ENCODE results near the gene ZSCAN31. TPM values are rescaled to one million over a fixed set of nuclear protein-coding genes. Genes with fewer than 3 reads are reported as not detected.
"Not testable (repeated sequence)": the region's sequence is repeated elsewhere in the genome, so short reads cannot be mapped to it uniquely, and the experiment has no call there.

Gene ZSCAN31
- polyA plus RNA-seq, 1 donor: 6.9 TPM

GRCh38 chr6:28353356-28353755 is 17.4 kb upstream of the ZSCAN31 start:
- no peak for DNase-seq

GRCh38 chr6:28351493-28351925 is 15.6 kb upstream of the ZSCAN31 start:
- DNase-seq: no peak

GRCh38 chr6:28351087-28351486 is 15.1 kb upstream of the ZSCAN31 start:
- no peak for DNase-seq

- DNase-seq: peak; percentile 81
These were observed 14.2 kb upstream of the ZSCAN31 start, which contains the start of gene ZKSCAN3 for GRCh38 chr6:28349892-28350737. TSS of gene ZKSCAN3 (plus strand) at chr6:28349947. CDS start at chr6:28359587, 9,640 bp downstream.

- DNase-seq: no peak
These were observed 13.5 kb upstream of the ZSCAN31 start for GRCh38 chr6:28349344-28349891.

- no peak for DNase-seq
These were observed 11.2 kb upstream of the ZSCAN31 start for GRCh38 chr6:28347119-28347518.

GRCh38 chr6:28345201-28345600 is 9.3 kb upstream of the ZSCAN31 start:
- no peak for DNase-seq

GRCh38 chr6:28343898-28344677 is 8.1 kb upstream of the ZSCAN31 start:
- DNase-seq: no peak

GRCh38 chr6:28340310-28341095 is 4.6 kb upstream of the ZSCAN31 start:
- no peak for DNase-seq

GRCh38 chr6:28337121-28337520 is 1.2 kb upstream of the ZSCAN31 start:
- no peak for DNase-seq

- DNase-seq: peak; percentile 79
These were observed 554 bp upstream of the ZSCAN31 start for GRCh38 chr6:28336284-28337120.

- DNase-seq: no peak
These were observed 846 bp downstream of the ZSCAN31 start for GRCh38 chr6:28335040-28335563.

GRCh38 chr6:28334286-28335039 is 1.5 kb downstream of the ZSCAN31 start:
- DNase-seq: no peak

- no peak for DNase-seq
These were observed 2.3 kb downstream of the ZSCAN31 start for GRCh38 chr6:28333599-28334018.

GRCh38 chr6:28333047-28333446 is 2.9 kb downstream of the ZSCAN31 start:
- DNase-seq: no peak

- DNase-seq: no peak
These were observed 5.9 kb downstream of the ZSCAN31 start for GRCh38 chr6:28330041-28330440.

- DNase-seq: no peak
These were observed 9.5 kb downstream of the ZSCAN31 start for GRCh38 chr6:28326371-28326948.

- no peak for DNase-seq
These were observed 12.0 kb downstream of the ZSCAN31 start for GRCh38 chr6:28323813-28324424.

- no peak for DNase-seq
These were observed 13.3 kb downstream of the ZSCAN31 start for GRCh38 chr6:28322661-28323060.

- not testable (repeated sequence) for DNase-seq
These were observed 18.1 kb downstream of the ZSCAN31 start for GRCh38 chr6:28317866-28318265.

Measured in hindlimb muscle (tissue), 1 donor.